Lower leg skin (tissue), 4 donors: ENCODE data around the gene SETX. TPM values are rescaled to one million over a fixed set of nuclear protein-coding genes. Genes with fewer than 3 reads are reported as not detected.

Experiments used
- DNase-seq, 2 donors: peaks; one replicate each; pipeline ENCODE4 v3.0.0-alpha.2; 2019; ENCODE audit warnings: low spot score in 2 of 2
- H3K4me3 ChIP-seq: fragments of 200-600 bp; sonication (generic); 2 replicates; pipeline ENCODE4 v1.5.1; 2017; ENCODE audit warnings: mild to moderate bottlenecking, low read depth; ENCODE audit not compliant: poor library complexity, severe bottlenecking
- POLR2A ChIP-seq, 2 donors: fragments of 450-650 bp; IDR thresholded peaks; one replicate each; pipeline ENCODE4 v1.6.1; 2016 to 2017; ENCODE audit warnings: antibody characterized with exemption in 2 of 2, mild to moderate bottlenecking in 1 of 2, moderate library complexity in 1 of 2
- WGBS, 2 donors: methylation state at CpG; one replicate each; pipeline ENCODE4 v1.1.5; 2018; 5-methylcytosine and 5-hydroxymethylcytosine counted together
- intact Hi-C: fragments of 100-400 bp; cut with DNase I; formaldehyde crosslinking; loops from one replicate; pipeline ENCODE4 v1.15.0; 2023; ENCODE audit warnings: low total_unique reads
- total RNA-seq, 4 donors: library from RNA; depleted of rRNA; stranded (reverse); fragments of >200 nt; gene quantifications; one replicate each; pipeline ENCODE4 v1.1.0, GENCODE V29; 2016
- TF ChIP-seq, protein P1 (sequence below), 3 donors: fragments of 450-650 bp; IDR thresholded peaks; one replicate each; pipeline ENCODE4 v1.5.1; 2016; ENCODE audit warnings: antibody characterized with exemption in 3 of 3, mild to moderate bottlenecking in 3 of 3, moderate library complexity in 2 of 3

Gene SETX, protein sequence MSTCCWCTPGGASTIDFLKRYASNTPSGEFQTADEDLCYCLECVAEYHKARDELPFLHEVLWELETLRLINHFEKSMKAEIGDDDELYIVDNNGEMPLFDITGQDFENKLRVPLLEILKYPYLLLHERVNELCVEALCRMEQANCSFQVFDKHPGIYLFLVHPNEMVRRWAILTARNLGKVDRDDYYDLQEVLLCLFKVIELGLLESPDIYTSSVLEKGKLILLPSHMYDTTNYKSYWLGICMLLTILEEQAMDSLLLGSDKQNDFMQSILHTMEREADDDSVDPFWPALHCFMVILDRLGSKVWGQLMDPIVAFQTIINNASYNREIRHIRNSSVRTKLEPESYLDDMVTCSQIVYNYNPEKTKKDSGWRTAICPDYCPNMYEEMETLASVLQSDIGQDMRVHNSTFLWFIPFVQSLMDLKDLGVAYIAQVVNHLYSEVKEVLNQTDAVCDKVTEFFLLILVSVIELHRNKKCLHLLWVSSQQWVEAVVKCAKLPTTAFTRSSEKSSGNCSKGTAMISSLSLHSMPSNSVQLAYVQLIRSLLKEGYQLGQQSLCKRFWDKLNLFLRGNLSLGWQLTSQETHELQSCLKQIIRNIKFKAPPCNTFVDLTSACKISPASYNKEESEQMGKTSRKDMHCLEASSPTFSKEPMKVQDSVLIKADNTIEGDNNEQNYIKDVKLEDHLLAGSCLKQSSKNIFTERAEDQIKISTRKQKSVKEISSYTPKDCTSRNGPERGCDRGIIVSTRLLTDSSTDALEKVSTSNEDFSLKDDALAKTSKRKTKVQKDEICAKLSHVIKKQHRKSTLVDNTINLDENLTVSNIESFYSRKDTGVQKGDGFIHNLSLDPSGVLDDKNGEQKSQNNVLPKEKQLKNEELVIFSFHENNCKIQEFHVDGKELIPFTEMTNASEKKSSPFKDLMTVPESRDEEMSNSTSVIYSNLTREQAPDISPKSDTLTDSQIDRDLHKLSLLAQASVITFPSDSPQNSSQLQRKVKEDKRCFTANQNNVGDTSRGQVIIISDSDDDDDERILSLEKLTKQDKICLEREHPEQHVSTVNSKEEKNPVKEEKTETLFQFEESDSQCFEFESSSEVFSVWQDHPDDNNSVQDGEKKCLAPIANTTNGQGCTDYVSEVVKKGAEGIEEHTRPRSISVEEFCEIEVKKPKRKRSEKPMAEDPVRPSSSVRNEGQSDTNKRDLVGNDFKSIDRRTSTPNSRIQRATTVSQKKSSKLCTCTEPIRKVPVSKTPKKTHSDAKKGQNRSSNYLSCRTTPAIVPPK (N-terminal part only)
- total RNA-seq, result 10 to 100 TPM; 32.8 to 38.7 (median 35.9) TPM

DNA sequence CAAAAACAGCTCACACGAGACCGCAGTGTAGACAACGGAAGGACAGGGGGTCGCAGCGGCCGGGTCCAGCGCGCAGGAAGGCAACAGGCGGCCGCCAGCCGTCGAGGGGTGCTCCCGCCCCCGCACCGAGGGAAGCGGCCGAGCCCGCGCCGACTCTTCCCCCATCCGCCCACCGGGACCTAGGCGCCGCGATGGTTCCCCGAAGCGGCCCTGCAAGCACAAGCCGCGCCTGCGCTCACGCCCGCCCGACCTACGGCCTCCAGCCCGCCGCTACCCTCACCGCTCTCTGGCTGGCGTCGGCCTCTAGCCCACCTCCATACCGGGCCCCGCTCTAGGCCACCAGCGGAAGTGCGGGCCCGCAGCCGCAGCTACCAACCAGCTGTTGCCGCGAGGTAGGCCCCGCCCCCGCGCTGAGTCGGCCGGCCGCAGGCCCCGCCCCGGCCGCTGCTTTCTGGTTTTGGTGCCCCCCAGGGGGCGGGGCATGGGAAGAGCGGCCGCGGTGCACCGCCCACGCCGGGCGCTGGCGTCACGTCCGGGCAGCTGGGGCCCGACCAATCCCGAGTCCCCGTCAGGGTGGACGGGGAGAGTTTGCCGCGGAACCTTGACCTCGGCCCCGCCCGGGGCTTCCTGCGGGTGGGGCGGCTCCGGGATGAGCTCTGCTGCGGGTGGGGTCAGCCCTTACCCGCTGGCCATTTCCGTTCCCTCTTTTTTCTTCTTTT, at the start of gene SETX:
Gene SETX (minus strand): TSS at position 350 of the 719 bp plus-strand sequence. CDS start 5,558 bp downstream, outside the sequence.
- WGBS, 2 donors, result 0% methylated on average over 30 to 47 of the region's 82 CpGs
- DNase-seq, result peak; percentile 94 to 99
- TF ChIP-seq, protein P1, sequence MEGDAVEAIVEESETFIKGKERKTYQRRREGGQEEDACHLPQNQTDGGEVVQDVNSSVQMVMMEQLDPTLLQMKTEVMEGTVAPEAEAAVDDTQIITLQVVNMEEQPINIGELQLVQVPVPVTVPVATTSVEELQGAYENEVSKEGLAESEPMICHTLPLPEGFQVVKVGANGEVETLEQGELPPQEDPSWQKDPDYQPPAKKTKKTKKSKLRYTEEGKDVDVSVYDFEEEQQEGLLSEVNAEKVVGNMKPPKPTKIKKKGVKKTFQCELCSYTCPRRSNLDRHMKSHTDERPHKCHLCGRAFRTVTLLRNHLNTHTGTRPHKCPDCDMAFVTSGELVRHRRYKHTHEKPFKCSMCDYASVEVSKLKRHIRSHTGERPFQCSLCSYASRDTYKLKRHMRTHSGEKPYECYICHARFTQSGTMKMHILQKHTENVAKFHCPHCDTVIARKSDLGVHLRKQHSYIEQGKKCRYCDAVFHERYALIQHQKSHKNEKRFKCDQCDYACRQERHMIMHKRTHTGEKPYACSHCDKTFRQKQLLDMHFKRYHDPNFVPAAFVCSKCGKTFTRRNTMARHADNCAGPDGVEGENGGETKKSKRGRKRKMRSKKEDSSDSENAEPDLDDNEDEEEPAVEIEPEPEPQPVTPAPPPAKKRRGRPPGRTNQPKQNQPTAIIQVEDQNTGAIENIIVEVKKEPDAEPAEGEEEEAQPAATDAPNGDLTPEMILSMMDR (IDR thresholded peaks at IDR 0.05), result no peak
- TF ChIP-seq POLR2A (IDR thresholded peaks at IDR 0.05), result peak in 1 of 2 donors; percentile 58
- intact Hi-C loops, result no loop called here
- H3K4me3 ChIP-seq, result peak within 1 kb of the TSS; percentile 89

DNA sequence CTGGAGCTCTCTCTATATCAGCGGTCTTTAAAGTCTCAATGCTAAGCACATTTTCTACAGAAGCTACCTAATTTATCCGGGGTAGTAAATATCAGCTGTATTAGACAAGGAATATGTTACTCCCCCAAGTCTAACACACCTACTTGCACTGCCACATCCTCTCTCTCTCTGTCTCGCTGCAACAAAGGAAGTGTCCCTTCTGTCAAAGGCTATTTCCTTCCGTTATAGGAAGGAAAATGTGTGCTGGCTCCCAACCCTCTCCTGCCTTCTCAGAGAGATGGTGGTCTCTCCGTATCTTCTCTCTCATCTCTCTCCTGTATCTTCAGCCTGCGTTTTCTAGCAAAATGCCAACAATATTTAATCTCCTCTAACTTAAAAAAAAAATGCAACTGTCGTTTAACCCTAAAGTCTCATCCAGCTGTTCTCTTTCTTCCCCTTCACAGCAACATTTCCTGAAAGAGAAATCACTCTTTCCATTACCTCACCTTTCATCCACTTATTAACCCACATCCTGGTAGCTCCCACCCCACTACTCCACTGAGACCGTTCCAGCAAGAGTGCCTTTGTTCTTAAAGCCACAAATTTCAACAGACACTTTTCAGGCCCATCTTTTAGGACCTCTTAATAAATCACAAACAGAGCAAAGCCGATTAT, 49.6 kb upstream of the SETX start:
- TF ChIP-seq, protein P1 (IDR thresholded peaks at IDR 0.05), result no peak
- no peak for TF ChIP-seq POLR2A (IDR thresholded peaks at IDR 0.05)
- WGBS, 2 donors, result 46 to 49% methylated on average over 9 of the region's 9 CpGs
- H3K4me3 ChIP-seq, result no peak overlapping the region
- intact Hi-C loops, result no loop called here
- no peak for DNase-seq

DNA sequence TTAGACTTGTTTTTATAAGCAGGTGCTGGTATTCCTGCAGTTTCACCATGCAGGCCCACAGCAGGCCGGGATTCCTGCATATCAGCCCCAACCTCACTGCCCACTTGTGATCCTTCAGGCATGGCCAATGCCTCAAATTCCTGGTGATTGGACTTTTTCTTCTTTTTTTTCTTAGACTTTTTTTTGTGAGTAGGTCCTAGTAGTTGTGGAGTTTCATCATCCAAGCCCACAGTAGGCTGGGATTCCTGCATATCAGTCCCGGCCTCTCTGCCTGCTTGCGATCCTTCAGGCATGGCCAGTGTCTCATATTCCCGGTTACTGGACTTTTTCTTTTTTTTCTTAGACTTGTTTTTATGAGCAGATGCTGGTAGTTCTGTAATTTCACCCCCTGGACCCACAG, 47.0 kb upstream of the SETX start:
- 93 to 96% methylated on average over 4 of the region's 4 CpGs for WGBS, 2 donors

DNA sequence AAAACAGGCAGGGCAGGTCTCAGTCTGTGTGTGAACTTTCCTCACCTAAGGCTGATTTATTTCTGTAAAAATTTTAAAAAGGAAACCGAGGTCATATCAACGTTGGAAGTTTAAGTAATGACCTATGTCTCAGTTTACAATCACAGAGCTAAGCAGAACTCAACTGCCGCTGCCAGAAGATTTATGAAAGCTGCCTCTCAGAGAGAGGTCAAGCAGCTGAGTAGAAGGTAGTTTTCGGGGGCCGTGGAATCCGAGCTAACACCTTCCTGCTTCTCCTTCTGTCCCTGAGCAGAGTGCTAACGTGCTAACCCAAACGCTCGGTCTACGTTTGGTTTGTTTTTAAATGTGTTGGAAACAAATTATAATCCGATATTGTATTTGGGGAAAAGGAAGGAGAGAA, 40.8 kb upstream of the SETX start:
- no peak for DNase-seq
- TF ChIP-seq POLR2A (IDR thresholded peaks at IDR 0.05), result no peak
- TF ChIP-seq, protein P1 (IDR thresholded peaks at IDR 0.05), result no peak
- 86 to 87% methylated on average over 11 of the region's 11 CpGs for WGBS, 2 donors
- intact Hi-C loops, result no loop called here
- no peak overlapping the region for H3K4me3 ChIP-seq

More for the DNA sequence above, 47.0 kb upstream of the SETX start:
- H3K4me3 ChIP-seq, result no peak overlapping the region
- DNase-seq, result no peak
- intact Hi-C loops, result no loop called here
- TF ChIP-seq, protein P1 (IDR thresholded peaks at IDR 0.05), result no peak
- TF ChIP-seq POLR2A (IDR thresholded peaks at IDR 0.05), result no peak
